GM21423 (cell line): ENCODE measurements around the gene ITGA11.
A peak's percentile ranks its signal among the peaks of the same experiment; 100 is the strongest.

Source experiments
- ATAC-seq: cut with Tn5 transposase; IDR thresholded peaks from one replicate; pipeline ENCODE4 v1.9.1; 2021; ENCODE audit warnings: mild to moderate bottlenecking, moderate library complexity; ENCODE audit not compliant: unreplicated experiment

The ITGA11 gene

GRCh38 chr15:68431792-68432401, at the start of gene ITGA11:
ITGA11 (minus strand) TSS chr15:68432163; CDS start chr15:68432066, 97 bp downstream.
- peak; percentile 71 for ATAC-seq

DNA sequence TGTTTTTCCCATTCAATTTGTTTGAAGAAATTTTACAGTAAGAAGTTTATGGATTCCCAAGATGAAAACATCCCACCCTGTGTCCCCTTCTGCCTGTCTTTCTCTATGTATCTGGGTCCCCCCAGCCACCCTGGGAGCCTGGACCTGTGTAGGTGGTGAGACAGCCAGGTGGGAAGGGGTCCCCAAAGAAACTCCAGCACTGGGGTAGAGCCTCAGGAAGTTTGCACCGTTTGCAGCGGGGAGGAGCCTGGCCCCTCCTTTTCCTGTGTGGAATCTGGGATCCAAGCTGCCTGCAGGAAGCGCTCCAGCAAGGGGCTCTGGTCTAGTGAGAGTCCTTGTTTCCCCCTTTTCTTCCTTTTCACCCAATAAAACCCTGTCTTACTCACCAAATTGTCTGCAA, 49.4 kb upstream of the ITGA11 start:
- ATAC-seq = no peak

- ATAC-seq = no peak
Observed at GRCh38 chr15:68480296-68480695, 48.3 kb upstream of the ITGA11 start.

GRCh38 chr15:68479870-68480269, 47.9 kb upstream of the ITGA11 start:
- no peak for ATAC-seq

- ATAC-seq = no peak
Observed at GRCh38 chr15:68479406-68479805, 47.4 kb upstream of the ITGA11 start.

DNA sequence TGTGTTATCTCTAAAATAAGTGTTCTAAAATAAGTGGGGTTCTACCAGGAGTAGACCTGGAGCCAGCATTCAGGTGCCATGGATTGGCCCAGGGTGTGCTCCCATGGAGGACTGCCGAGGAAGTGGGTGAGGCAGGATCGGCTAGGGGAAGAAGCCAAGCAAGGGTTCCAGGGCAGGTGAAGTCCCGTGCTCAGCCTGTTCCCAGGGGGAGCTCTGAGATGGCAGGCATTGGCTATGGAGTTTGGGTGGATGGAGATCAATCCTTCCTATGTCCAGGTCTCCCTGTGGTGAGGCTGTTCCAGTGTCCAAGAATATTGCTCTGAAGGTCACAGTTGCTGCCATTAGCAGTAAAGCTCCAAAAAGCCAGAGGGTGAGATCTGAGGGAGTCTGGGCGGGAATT, 46.9 kb upstream of the ITGA11 start:
- ATAC-seq = no peak

GRCh38 chr15:68475449-68475848, 43.5 kb upstream of the ITGA11 start:
- no peak for ATAC-seq

DNA sequence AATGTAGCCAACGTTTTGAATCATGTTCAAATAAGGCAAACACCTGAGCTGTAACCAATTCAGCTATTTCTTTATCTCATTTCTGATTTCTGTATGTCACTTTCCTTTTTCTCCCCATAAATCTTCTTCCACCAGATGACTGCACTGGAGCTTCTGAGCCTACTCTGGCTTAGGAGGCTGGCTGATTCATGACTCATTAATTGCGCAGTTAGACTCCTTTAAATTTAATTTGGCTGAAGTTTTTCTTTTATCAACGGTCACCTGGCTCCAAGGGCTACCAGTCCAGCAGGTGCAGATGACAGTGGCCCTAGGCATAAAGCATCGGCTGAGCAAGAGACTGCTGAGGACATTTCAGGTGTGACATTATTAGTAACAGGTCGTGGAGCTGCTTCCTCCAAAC, 39.6 kb upstream of the ITGA11 start:
- ATAC-seq = no peak

- ATAC-seq = no peak
Observed at GRCh38 chr15:68470976-68471375, 39.0 kb upstream of the ITGA11 start.

GRCh38 chr15:68470049-68470742, 38.2 kb upstream of the ITGA11 start:
- no peak for ATAC-seq

- no peak for ATAC-seq
Observed at GRCh38 chr15:68469162-68470048, 37.4 kb upstream of the ITGA11 start.

DNA sequence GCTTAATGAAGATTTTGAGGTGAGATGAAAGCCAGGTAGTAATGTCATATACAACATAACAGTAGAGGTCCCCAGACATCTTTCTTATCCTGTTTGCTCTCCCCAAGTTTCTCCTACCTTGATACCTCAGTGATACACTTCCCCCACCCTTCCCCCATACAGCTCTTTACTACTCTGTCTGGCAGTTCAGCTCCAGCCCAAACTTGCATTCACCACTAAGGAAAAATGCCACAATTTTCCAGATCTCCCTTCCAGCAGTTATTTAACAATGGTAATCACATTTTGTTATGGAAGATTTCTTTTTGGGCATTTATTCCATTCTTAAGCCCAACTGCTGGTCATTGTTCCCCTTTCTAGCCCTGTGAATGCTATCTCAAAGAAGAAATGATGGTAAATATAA, 34.9 kb upstream of the ITGA11 start:
- no peak for ATAC-seq

DNA sequence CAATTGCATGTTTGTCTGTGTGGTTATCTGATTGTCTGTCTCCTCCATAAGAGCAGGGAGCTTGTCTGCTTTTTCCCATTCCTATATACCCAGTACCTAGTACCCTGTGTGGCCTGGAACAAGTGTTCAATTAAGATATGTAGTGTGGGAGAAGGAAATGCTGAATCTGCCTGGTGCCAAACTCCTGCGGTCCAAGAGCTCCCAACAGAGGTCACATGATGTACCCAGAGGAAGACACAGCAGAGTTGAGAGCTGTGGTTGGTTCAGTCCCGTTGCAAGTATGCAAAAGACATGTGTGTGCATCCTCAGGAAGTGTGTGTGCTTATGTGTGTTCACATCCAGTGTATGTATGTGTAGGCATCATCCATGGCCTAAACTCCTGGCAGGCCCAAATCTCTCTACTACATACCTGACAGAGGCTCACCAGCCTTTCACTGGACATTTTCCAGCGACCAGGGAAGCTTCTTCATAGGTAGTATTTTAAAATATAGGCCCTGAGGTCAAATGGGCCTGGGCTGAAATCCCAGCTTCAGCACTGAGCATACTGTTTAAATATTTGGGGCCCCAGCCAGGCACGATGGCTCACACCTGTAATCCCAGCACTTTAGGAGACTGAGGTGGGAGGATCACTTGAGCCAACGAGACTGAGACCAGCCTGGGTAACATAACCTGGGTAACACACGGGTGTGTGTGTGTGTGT, 34.0 kb upstream of the ITGA11 start:
- ATAC-seq = no peak

GRCh38 chr15:68464448-68465090, 32.6 kb upstream of the ITGA11 start:
- no peak for ATAC-seq

DNA sequence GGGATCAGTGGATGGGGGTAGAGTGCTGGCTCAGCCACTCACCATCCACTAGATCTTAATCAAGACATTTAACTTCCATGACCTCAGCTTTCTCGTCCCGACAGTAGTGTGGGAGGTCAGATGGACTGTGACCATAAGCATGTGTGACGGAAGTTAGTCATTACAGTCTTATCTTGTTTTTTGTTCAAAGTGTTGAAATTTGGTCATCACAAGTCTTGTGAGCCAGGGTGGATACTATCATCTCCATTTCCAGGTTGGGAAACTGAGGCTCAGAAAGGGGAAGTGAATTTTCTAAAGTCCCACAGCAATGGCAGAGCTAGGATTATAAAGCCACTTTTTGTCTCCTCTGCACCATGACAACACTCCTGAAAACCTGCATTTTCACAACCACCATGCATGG, 32.0 kb upstream of the ITGA11 start:
- no peak for ATAC-seq

DNA sequence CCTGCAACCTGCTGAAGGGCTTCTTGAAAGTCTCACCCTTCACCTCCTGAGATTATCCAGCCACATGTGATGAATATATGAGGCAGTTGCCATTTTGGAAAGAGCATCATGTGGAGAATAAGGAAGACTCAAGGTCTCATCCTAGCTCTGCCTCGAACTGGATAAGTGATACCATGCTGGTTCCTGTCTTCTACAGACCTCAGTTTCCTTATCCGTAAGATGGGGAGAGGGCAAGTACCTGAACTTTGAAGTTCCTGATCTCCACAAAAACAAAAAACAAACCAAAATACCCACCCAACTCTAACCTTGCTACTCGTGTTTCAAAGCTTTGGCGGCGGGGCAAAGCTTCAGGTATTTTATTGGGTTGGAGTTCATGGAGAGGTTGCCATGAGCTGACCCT, 31.5 kb upstream of the ITGA11 start:
- no peak for ATAC-seq

- no peak for ATAC-seq
Observed at GRCh38 chr15:68460166-68460565, 28.2 kb upstream of the ITGA11 start.

DNA sequence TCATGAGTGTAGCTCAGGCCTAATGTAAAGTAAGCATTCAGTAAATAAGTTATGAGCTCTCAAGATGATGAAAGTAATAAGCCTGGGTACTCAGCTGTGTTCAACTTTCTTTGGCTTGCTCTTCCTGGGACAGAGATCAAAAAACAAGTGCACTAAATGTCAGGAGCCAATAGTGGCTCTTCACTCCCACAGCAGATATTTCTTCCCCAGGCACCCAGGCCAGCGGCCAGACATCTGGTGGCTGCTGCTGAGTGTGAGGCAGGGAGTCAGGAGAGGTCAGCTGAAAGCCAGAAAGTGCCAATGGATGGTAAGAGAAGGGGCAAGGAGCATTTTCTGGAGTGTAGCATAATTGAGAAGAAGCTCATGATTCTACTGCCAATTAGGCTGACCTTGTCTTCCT, 18.2 kb upstream of the ITGA11 start:
- no peak for ATAC-seq

DNA sequence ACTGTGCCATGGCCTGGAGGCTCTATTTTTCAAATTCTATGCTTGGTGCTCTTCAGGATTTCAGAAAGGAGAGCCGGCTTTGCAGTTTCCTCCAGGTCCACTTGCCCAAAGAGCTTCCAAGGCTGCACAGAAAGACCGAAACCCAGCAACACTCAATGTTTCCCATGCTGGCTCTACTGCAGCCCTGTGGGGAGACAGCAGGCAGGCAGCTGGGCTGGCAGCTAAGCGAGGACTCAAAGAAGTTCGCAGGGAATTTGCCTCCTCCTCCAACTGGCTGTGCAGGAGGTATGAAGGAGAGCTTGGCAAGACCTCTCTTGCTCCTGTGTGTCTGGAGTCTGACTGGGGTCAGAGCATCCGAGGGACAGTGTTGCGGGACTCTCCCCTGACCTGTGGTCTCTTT, 17.4 kb upstream of the ITGA11 start:
- ATAC-seq = no peak

DNA sequence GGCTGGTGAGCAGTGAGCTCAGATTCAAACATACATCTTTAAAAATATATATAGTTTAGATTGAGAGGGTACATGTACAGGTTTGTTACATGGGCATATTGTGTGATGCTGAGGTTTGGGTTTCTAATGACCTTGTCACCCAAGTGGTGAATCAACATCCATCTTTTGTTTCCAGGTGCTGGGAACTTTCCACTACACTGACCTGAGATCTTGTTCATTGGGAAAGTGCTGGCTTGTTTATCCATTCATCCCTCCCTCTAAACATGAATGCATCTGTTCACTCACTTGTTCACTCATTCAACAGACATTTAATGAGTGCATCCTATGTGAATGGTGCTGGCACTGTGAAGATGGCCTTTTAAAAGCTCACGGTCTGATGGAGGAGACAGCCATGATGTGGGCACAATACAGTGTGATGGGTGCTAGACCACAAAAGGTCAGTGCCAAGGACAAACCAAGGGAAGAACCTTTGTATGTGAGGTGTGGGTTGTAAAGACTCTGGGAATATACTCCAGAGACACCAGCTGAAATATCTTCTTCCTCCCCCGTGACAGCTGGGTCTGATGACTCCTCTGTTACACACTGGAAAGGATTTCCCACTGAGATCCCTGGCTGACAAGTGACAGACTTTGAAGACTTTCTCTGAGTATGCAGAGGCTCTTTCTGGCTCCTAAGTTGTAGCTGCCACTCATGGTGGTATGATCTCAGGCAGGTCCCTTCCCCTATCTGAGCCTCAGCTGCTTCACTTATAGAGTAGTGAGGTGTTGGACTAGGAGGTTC, 16.2 kb upstream of the ITGA11 start:
- no peak for ATAC-seq
